ENCODE data around the gene MYRIP. TPM values are rescaled to one million over a fixed set of nuclear protein-coding genes. Genes with fewer than 3 reads are reported as not detected.

MYRIP gene
- total RNA-seq, 1 donor from 2014 or later: 5.9 TPM

- Histone ChIP-seq H3K36me3 (no peaks in the 10 kb centered on the region), H3K27ac (no peak overlapping the region), H3K9me3 (no peaks in the 10 kb centered on the region), H3K4me1 (no peaks in the 10 kb centered on the region), H3K4me3 (no peak overlapping the region), H3K27me3 (no peaks in the 10 kb centered on the region)
- TF ChIP-seq CTCF (IDR thresholded peaks at IDR 0.05): no peak
- DNase-seq: no peak
- intact Hi-C loops (cut with DNase I): no loop called here
- no peak for ATAC-seq
Observed at GRCh38 chr3:40187945-40188344, 378.5 kb downstream of the MYRIP start.

GRCh38 chr3:40189118-40189517, 379.7 kb downstream of the MYRIP start:
- DNase-seq (no peak), ATAC-seq (no peak)
- H3K27me3 ChIP-seq: no peaks in the 10 kb centered on the region
- H3K4me1 ChIP-seq: no peaks in the 10 kb centered on the region
- H3K36me3 ChIP-seq: no peaks in the 10 kb centered on the region
- H3K9me3 ChIP-seq: no peaks in the 10 kb centered on the region
- TF ChIP-seq CTCF (IDR thresholded peaks at IDR 0.05): no peak
- no peak overlapping the region for H3K4me3 ChIP-seq
- no peak overlapping the region for H3K27ac ChIP-seq
- intact Hi-C loops (cut with DNase I): no loop called here

GRCh38 chr3:40190056-40190455, 380.6 kb downstream of the MYRIP start:
- no peak overlapping the region for H3K4me3 ChIP-seq
- H3K36me3 ChIP-seq: no peaks in the 10 kb centered on the region
- no peaks in the 10 kb centered on the region for H3K4me1 ChIP-seq
- no peaks in the 10 kb centered on the region for H3K9me3 ChIP-seq
- no peaks in the 10 kb centered on the region for H3K27me3 ChIP-seq
- intact Hi-C loops (cut with DNase I): loop anchor here (5.0 kb wide), 1 partner anchor 127 kb away; no protein-coding TSS in a partner anchor
- TF ChIP-seq CTCF (IDR thresholded peaks at IDR 0.05): no peak
- no peak overlapping the region for H3K27ac ChIP-seq
- ATAC-seq: no peak
- DNase-seq: no peak

- no peaks in the 10 kb centered on the region for H3K9me3 ChIP-seq
- TF ChIP-seq CTCF (IDR thresholded peaks at IDR 0.05): no peak
- no peaks in the 10 kb centered on the region for H3K27me3 ChIP-seq
- DNase-seq (no peak), ATAC-seq (no peak)
- no peaks in the 10 kb centered on the region for H3K36me3 ChIP-seq
- no peak overlapping the region for H3K4me3 ChIP-seq
- H3K4me1 ChIP-seq: no peaks in the 10 kb centered on the region
- intact Hi-C loops (cut with DNase I): loop anchor here (5.0 kb wide), 1 partner anchor 126 kb away; no protein-coding TSS in a partner anchor
- no peak overlapping the region for H3K27ac ChIP-seq
Observed at GRCh38 chr3:40191251-40191650, 381.8 kb downstream of the MYRIP start.

GRCh38 chr3:40191850-40192448, 382.5 kb downstream of the MYRIP start:
- TF ChIP-seq CTCF (IDR thresholded peaks at IDR 0.05): peak; percentile 98
- DNase-seq (no peak), ATAC-seq (peak; percentile 92)
- H3K4me1 ChIP-seq: no peaks in the 10 kb centered on the region
- H3K4me3 ChIP-seq: no peak overlapping the region
- no peaks in the 10 kb centered on the region for H3K36me3 ChIP-seq
- intact Hi-C loops (cut with DNase I): loop anchor here (5.0 kb wide), 1 partner anchor 125 kb away; no protein-coding TSS in a partner anchor
- no peak overlapping the region for H3K27ac ChIP-seq
- H3K9me3 ChIP-seq: no peaks in the 10 kb centered on the region
- H3K27me3 ChIP-seq: no peaks in the 10 kb centered on the region

All from upper lobe of right lung (tissue), 1 donor.